HG02610 (cell line): ENCODE results near the gene KRT33B.

Experiments
- ATAC-seq: cut with Tn5 transposase; IDR thresholded peaks from one replicate; pipeline ENCODE4 v1.9.1; 2021; ENCODE audit warnings: mild to moderate bottlenecking, moderate library complexity; ENCODE audit not compliant: unreplicated experiment

Gene KRT33B

GRCh38 chr17:41326173-41327145 is 43.2 kb downstream of the KRT33B start:
- ATAC-seq, result no peak

DNA sequence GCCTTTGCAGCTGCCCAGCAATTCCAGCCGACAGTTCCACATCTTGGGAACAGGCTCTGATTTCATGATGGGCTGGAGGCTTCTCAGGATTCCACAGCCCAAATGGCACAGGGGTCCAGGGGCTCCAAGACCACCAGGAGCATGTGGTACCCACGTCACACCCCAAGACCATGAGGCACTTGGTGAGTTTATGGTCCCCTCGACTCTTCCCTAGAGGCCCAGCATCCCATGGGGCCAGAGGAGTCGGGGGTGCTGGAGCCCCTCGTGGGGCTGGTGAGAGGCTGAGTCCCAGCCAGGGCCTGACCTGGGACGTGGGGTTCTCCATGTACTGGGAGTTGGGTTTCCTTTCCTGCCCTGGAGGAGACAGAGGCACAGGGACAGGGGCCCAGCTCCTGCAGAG is 44.0 kb downstream of the KRT33B start:
- no peak for ATAC-seq

DNA sequence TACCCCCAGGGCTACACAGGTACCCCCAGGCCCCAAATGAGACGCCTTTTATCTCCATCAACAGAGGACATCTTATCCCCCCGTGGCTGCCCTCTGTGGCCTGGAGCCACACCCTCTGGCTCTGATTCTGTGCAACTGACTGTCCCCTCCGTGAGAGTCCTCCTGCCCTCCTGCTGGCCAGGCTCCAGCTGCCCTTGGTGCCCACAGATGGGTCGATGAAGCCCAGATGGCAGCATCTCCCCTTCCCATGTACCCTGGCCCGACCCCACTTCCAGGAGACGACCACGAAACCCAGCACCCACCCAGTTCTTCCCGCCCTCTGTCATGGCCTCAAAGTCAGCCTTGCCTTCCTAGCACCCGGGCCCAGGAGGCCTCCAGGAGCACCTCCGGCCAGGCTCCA is 44.5 kb downstream of the KRT33B start:
- no peak for ATAC-seq

- no peak for ATAC-seq
Observed at GRCh38 chr17:41324180-41325075, 45.2 kb downstream of the KRT33B start.

GRCh38 chr17:41322903-41323895 is 46.4 kb downstream of the KRT33B start:
- ATAC-seq, result no peak

GRCh38 chr17:41322094-41322902 is 47.3 kb downstream of the KRT33B start:
- ATAC-seq, result no peak

DNA sequence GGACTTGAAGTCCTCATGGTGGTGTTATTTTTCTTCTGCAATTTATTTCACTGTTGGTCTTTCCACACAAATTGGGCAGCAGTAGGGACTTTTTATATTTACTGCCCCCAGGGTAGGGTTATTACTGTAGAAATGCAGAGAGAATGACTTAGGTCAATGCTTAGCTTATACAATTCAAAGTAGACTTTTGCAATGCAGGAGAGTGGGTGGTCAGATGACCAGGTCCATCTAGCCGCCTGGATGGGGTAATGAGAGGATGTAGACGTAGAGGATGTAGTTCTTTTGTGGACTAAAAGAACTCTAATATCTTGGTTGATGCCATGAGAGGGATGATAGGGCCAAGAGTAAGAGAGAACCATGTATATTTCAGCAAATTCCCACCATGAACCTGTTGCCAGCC is 51.4 kb downstream of the KRT33B start:
- ATAC-seq, result no peak

- ATAC-seq, result no peak
Observed at GRCh38 chr17:41315814-41316445, 53.7 kb downstream of the KRT33B start.

GRCh38 chr17:41315204-41315794 is 54.3 kb downstream of the KRT33B start, which contains the start of gene KRTAP17-1:
Gene KRTAP17-1, minus strand, starts transcription at chr17:41315710. Its CDS starts 60 bp downstream, at chr17:41315650.
- no peak for ATAC-seq
